ENCODE results near the gene RMRP. TPM values are rescaled to one million over a fixed set of nuclear protein-coding genes. Genes with fewer than 3 reads are reported as not detected.

Gene RMRP
- polyA plus RNA-seq, 2 donors: 3.3 to 333 TPM

GRCh38 chr9:35661756-35662350 is 4.0 kb upstream of the RMRP start:
- H3K36me3 ChIP-seq (ENCODE audit: control insufficient read depth in 2 of 2, insufficient read depth in 2 of 2, low read length in 1 of 2): peaks cover 5 to 6% of the 10 kb centered on the region in 2 donors
- no peaks in the 10 kb centered on the region for H3K27me3 ChIP-seq (ENCODE audit: control insufficient read depth in 1 of 2, insufficient read depth in 2 of 2, low read length in 2 of 2)
- 59 to 74% methylated on average over 3 of the region's 3 CpGs for WGBS, 2 donors
- peak overlapping the region; percentile 52 to 77 for H3K27ac ChIP-seq (ENCODE audit: low read depth in 2 of 2, low read length in 1 of 2)
- H3K9me3 ChIP-seq (ENCODE audit: control insufficient read depth in 2 of 2, insufficient read depth in 1 of 2, low read depth in 1 of 2, low read length in 1 of 2): no peaks in the 10 kb centered on the region
- peaks cover 7 to 13% of the 10 kb centered on the region in 2 donors for H3K4me1 ChIP-seq (ENCODE audit: control insufficient read depth in 2 of 2, insufficient read depth in 2 of 2, low read length in 1 of 2)
- H3K4me3 ChIP-seq (ENCODE audit: low read depth in 1 of 2, low read length in 2 of 2): no peak overlapping the region

GRCh38 chr9:35660966-35661415 is 3.2 kb upstream of the RMRP start:
- Histone ChIP-seq H3K4me1 (ENCODE audit: control insufficient read depth in 2 of 2, insufficient read depth in 2 of 2, low read length in 1 of 2) (peaks cover 7 to 13% of the 10 kb centered on the region in 2 donors), H3K27me3 (ENCODE audit: control insufficient read depth in 1 of 2, insufficient read depth in 2 of 2, low read length in 2 of 2) (no peaks in the 10 kb centered on the region), H3K4me3 (ENCODE audit: low read depth in 1 of 2, low read length in 2 of 2) (no peak overlapping the region), H3K9me3 (ENCODE audit: control insufficient read depth in 2 of 2, insufficient read depth in 1 of 2, low read depth in 1 of 2, low read length in 1 of 2) (no peaks in the 10 kb centered on the region), H3K36me3 (ENCODE audit: control insufficient read depth in 2 of 2, insufficient read depth in 2 of 2, low read length in 1 of 2) (peaks cover 5 to 6% of the 10 kb centered on the region in 2 donors), H3K27ac (ENCODE audit: low read depth in 2 of 2, low read length in 1 of 2) (peak overlapping the region; percentile 38 to 90)
- 38 to 53% methylated on average over 9 of the region's 9 CpGs for WGBS, 2 donors

- Histone ChIP-seq H3K36me3 (ENCODE audit: control insufficient read depth in 2 of 2, insufficient read depth in 2 of 2, low read length in 1 of 2) (peaks cover 5 to 6% of the 10 kb centered on the region in 2 donors), H3K9me3 (ENCODE audit: control insufficient read depth in 2 of 2, insufficient read depth in 1 of 2, low read depth in 1 of 2, low read length in 1 of 2) (no peaks in the 10 kb centered on the region), H3K27me3 (ENCODE audit: control insufficient read depth in 1 of 2, insufficient read depth in 2 of 2, low read length in 2 of 2) (no peaks in the 10 kb centered on the region), H3K4me3 (ENCODE audit: low read depth in 1 of 2, low read length in 2 of 2) (no peak overlapping the region), H3K4me1 (ENCODE audit: control insufficient read depth in 2 of 2, insufficient read depth in 2 of 2, low read length in 1 of 2) (peaks cover 3 to 7% of the 10 kb centered on the region in 2 donors), H3K27ac (ENCODE audit: low read depth in 2 of 2, low read length in 1 of 2) (peak overlapping the region in 1 of 2 donors; percentile 97)
- 57 to 59% methylated on average over 3 of the region's 3 CpGs for WGBS, 2 donors
Measured at GRCh38 chr9:35659340-35659739, 1.5 kb upstream of the RMRP start.

GRCh38 chr9:35658968-35659220 is 1.1 kb upstream of the RMRP start:
- no peaks in the 10 kb centered on the region for H3K27me3 ChIP-seq (ENCODE audit: control insufficient read depth in 1 of 2, insufficient read depth in 2 of 2, low read length in 2 of 2)
- H3K36me3 ChIP-seq (ENCODE audit: control insufficient read depth in 2 of 2, insufficient read depth in 2 of 2, low read length in 1 of 2): peaks cover 5 to 6% of the 10 kb centered on the region in 2 donors
- peaks cover 3 to 6% of the 10 kb centered on the region in 2 donors for H3K4me1 ChIP-seq (ENCODE audit: control insufficient read depth in 2 of 2, insufficient read depth in 2 of 2, low read length in 1 of 2)
- peak overlapping the region; percentile 79 to 92 for H3K4me3 ChIP-seq (ENCODE audit: low read depth in 1 of 2, low read length in 2 of 2)
- H3K9me3 ChIP-seq (ENCODE audit: control insufficient read depth in 2 of 2, insufficient read depth in 1 of 2, low read depth in 1 of 2, low read length in 1 of 2): no peaks in the 10 kb centered on the region
- H3K27ac ChIP-seq (ENCODE audit: low read depth in 2 of 2, low read length in 1 of 2): peak overlapping the region; percentile 93 to 97
- 2 to 3% methylated on average over 2 of the region's 2 CpGs for WGBS, 2 donors

- H3K9me3 ChIP-seq (ENCODE audit: control insufficient read depth in 2 of 2, insufficient read depth in 1 of 2, low read depth in 1 of 2, low read length in 1 of 2): no peaks in the 10 kb centered on the region
- WGBS, 2 donors: 0% methylated on average over 58 to 67 of the region's 67 CpGs
- H3K27ac ChIP-seq (ENCODE audit: low read depth in 2 of 2, low read length in 1 of 2): peak within 1 kb of the TSS; percentile 93 to 97
- H3K36me3 ChIP-seq (ENCODE audit: control insufficient read depth in 2 of 2, insufficient read depth in 2 of 2, low read length in 1 of 2): peaks cover 5 to 6% of the 10 kb centered on the region in 2 donors
- peak within 1 kb of the TSS; percentile 79 to 92 for H3K4me3 ChIP-seq (ENCODE audit: low read depth in 1 of 2, low read length in 2 of 2)
- peaks cover 0 to 6% of the 10 kb centered on the region in 2 donors for H3K4me1 ChIP-seq (ENCODE audit: control insufficient read depth in 2 of 2, insufficient read depth in 2 of 2, low read length in 1 of 2)
- H3K27me3 ChIP-seq (ENCODE audit: control insufficient read depth in 1 of 2, insufficient read depth in 2 of 2, low read length in 2 of 2): no peaks in the 10 kb centered on the region
Measured at GRCh38 chr9:35658137-35658967, 533 bp upstream of the RMRP start, which contains the start of gene CCDC107. CCDC107 (plus strand) TSS chr9:35658292; CDS start chr9:35658380, 88 bp downstream.

- peaks cover 0 to under 1% of the 10 kb centered on the region in 2 donors for H3K4me1 ChIP-seq (ENCODE audit: control insufficient read depth in 2 of 2, insufficient read depth in 2 of 2, low read length in 1 of 2)
- H3K36me3 ChIP-seq (ENCODE audit: control insufficient read depth in 2 of 2, insufficient read depth in 2 of 2, low read length in 1 of 2): peaks cover 2 to 6% of the 10 kb centered on the region in 2 donors
- WGBS, 2 donors: 28 to 29% methylated on average over 25 of the region's 25 CpGs
- H3K27ac ChIP-seq (ENCODE audit: low read depth in 2 of 2, low read length in 1 of 2): peak overlapping the region; percentile 93 to 97
- H3K27me3 ChIP-seq (ENCODE audit: control insufficient read depth in 1 of 2, insufficient read depth in 2 of 2, low read length in 2 of 2): no peaks in the 10 kb centered on the region
- peak overlapping the region; percentile 5 to 79 for H3K4me3 ChIP-seq (ENCODE audit: low read depth in 1 of 2, low read length in 2 of 2)
- H3K9me3 ChIP-seq (ENCODE audit: control insufficient read depth in 2 of 2, insufficient read depth in 1 of 2, low read depth in 1 of 2, low read length in 1 of 2): no peaks in the 10 kb centered on the region
Measured at GRCh38 chr9:35656831-35657545, 831 bp downstream of the RMRP start.

- Histone ChIP-seq H3K4me1 (ENCODE audit: control insufficient read depth in 2 of 2, insufficient read depth in 2 of 2, low read length in 1 of 2) (no peaks in the 10 kb centered on the region), H3K9me3 (ENCODE audit: control insufficient read depth in 2 of 2, insufficient read depth in 1 of 2, low read depth in 1 of 2, low read length in 1 of 2) (no peaks in the 10 kb centered on the region), H3K4me3 (ENCODE audit: low read depth in 1 of 2, low read length in 2 of 2) (no peak overlapping the region), H3K36me3 (ENCODE audit: control insufficient read depth in 2 of 2, insufficient read depth in 2 of 2, low read length in 1 of 2) (peaks cover 0 to 6% of the 10 kb centered on the region in 2 donors), H3K27me3 (ENCODE audit: control insufficient read depth in 1 of 2, insufficient read depth in 2 of 2, low read length in 2 of 2) (no peaks in the 10 kb centered on the region), H3K27ac (ENCODE audit: low read depth in 2 of 2, low read length in 1 of 2) (peak overlapping the region in 1 of 2 donors; percentile 44)
- WGBS, 2 donors: 76 to 83% methylated on average over 17 of the region's 17 CpGs
Measured at GRCh38 chr9:35656348-35656747, 1.5 kb downstream of the RMRP start.

- no peaks in the 10 kb centered on the region for H3K4me1 ChIP-seq (ENCODE audit: control insufficient read depth in 2 of 2, insufficient read depth in 2 of 2, low read length in 1 of 2)
- no peak overlapping the region for H3K4me3 ChIP-seq (ENCODE audit: low read depth in 1 of 2, low read length in 2 of 2)
- no peaks in the 10 kb centered on the region for H3K27me3 ChIP-seq (ENCODE audit: control insufficient read depth in 1 of 2, insufficient read depth in 2 of 2, low read length in 2 of 2)
- WGBS, 2 donors: 91 to 94% methylated on average over 2 of the region's 2 CpGs
- H3K27ac ChIP-seq (ENCODE audit: low read depth in 2 of 2, low read length in 1 of 2): no peak overlapping the region
- no peaks in the 10 kb centered on the region for H3K9me3 ChIP-seq (ENCODE audit: control insufficient read depth in 2 of 2, insufficient read depth in 1 of 2, low read depth in 1 of 2, low read length in 1 of 2)
- H3K36me3 ChIP-seq (ENCODE audit: control insufficient read depth in 2 of 2, insufficient read depth in 2 of 2, low read length in 1 of 2): no peaks in the 10 kb centered on the region
Measured at GRCh38 chr9:35653611-35654010, 4.2 kb downstream of the RMRP start.

GRCh38 chr9:35652829-35653209 is 5.0 kb downstream of the RMRP start:
- no peak overlapping the region for H3K27ac ChIP-seq (ENCODE audit: low read depth in 2 of 2, low read length in 1 of 2)
- 91 to 93% methylated on average over 8 of the region's 8 CpGs for WGBS, 2 donors

More at GRCh38 chr9:35652829-35653209, 5.0 kb downstream of the RMRP start:
- Histone ChIP-seq H3K27me3 (ENCODE audit: control insufficient read depth in 1 of 2, insufficient read depth in 2 of 2, low read length in 2 of 2) (no peaks in the 10 kb centered on the region), H3K36me3 (ENCODE audit: control insufficient read depth in 2 of 2, insufficient read depth in 2 of 2, low read length in 1 of 2) (no peaks in the 10 kb centered on the region), H3K4me3 (ENCODE audit: low read depth in 1 of 2, low read length in 2 of 2) (no peak overlapping the region), H3K4me1 (ENCODE audit: control insufficient read depth in 2 of 2, insufficient read depth in 2 of 2, low read length in 1 of 2) (no peaks in the 10 kb centered on the region), H3K9me3 (ENCODE audit: control insufficient read depth in 2 of 2, insufficient read depth in 1 of 2, low read depth in 1 of 2, low read length in 1 of 2) (no peaks in the 10 kb centered on the region)
